ENCODE data around the gene ZBTB18.

- TF ChIP-seq CTCF (conservative IDR thresholded peaks at IDR 0.05 in 1 of 2, IDR thresholded peaks at IDR 0.05 in 1 of 2; ENCODE audit: extremely low read depth in 1 of 2, insufficient read depth in 1 of 2, low read depth in 1 of 2, low read length in 2 of 2) = no peak
- no peak for TF ChIP-seq EZH2 (IDR thresholded peaks at IDR 0.05; ENCODE audit: borderline replicate concordance, low read length)
Measured at GRCh38 chr1:244053831-244054230, 2.7 kb downstream of the ZBTB18 start.

Data from mammary epithelial cell (primary cell).